HG03097 (cell line): ENCODE results near the gene ARID1A.

Experiments
- ATAC-seq: cut with Tn5 transposase; IDR thresholded peaks from one replicate; pipeline ENCODE4 v1.9.1; 2021; ENCODE audit not compliant: unreplicated experiment, low FRiP score

Gene ARID1A

GRCh38 chr1:26754086-26754874 lies 58.5 kb downstream of the ARID1A start:
- no peak for ATAC-seq

GRCh38 chr1:26758358-26758757 lies 62.5 kb downstream of the ARID1A start:
- ATAC-seq: no peak

- ATAC-seq: no peak
Observed at GRCh38 chr1:26759531-26759930, 63.7 kb downstream of the ARID1A start.

- ATAC-seq: no peak
Observed at GRCh38 chr1:26761217-26761616, 65.4 kb downstream of the ARID1A start.

GRCh38 chr1:26767714-26768113 lies 71.9 kb downstream of the ARID1A start:
- ATAC-seq: no peak

GRCh38 chr1:26768755-26769154 lies 72.9 kb downstream of the ARID1A start:
- no peak for ATAC-seq

- ATAC-seq: no peak
Observed at GRCh38 chr1:26771285-26771642, 75.4 kb downstream of the ARID1A start.

GRCh38 chr1:26771643-26772321 lies 76.0 kb downstream of the ARID1A start:
- no peak for ATAC-seq

GRCh38 chr1:26772687-26773086 lies 76.9 kb downstream of the ARID1A start:
- ATAC-seq: no peak

GRCh38 chr1:26774462-26774861 lies 78.6 kb downstream of the ARID1A start:
- no peak for ATAC-seq

GRCh38 chr1:26775666-26776065 lies 79.9 kb downstream of the ARID1A start:
- ATAC-seq: no peak

GRCh38 chr1:26779098-26779668 lies 83.4 kb downstream of the ARID1A start:
- no peak for ATAC-seq

- no peak for ATAC-seq
Observed at GRCh38 chr1:26780344-26780957, 84.6 kb downstream of the ARID1A start.

GRCh38 chr1:26781206-26781825 lies 85.5 kb downstream of the ARID1A start:
- ATAC-seq: no peak

GRCh38 chr1:26782521-26783212 lies 86.9 kb downstream of the ARID1A start:
- no peak for ATAC-seq

GRCh38 chr1:26783646-26784022 lies 87.8 kb downstream of the ARID1A start:
- no peak for ATAC-seq

- ATAC-seq: no peak
Observed at GRCh38 chr1:26784023-26784871, 88.4 kb downstream of the ARID1A start.

GRCh38 chr1:26784886-26785285 lies 89.1 kb downstream of the ARID1A start:
- ATAC-seq: no peak

- no peak for ATAC-seq
Observed at GRCh38 chr1:26785611-26786436, 90.0 kb downstream of the ARID1A start.
